BLaER1 (cell line): ENCODE measurements around the gene PRSS50.
"Not testable (repeated sequence)": the region's sequence is repeated elsewhere in the genome, so short reads cannot be mapped to it uniquely, and the experiment has no call there.

Source experiments
- H3K27ac ChIP-seq: shearing (Covaris generic); formaldehyde crosslinking; 2 replicates; pipeline ENCODE4 v1.8.1; 2022
- H3K27me3 ChIP-seq: shearing (Covaris generic); formaldehyde crosslinking; 2 replicates; pipeline ENCODE4 v1.8.1; 2022
- H3K36me3 ChIP-seq: shearing (Covaris generic); formaldehyde crosslinking; 2 replicates; pipeline ENCODE4 v1.8.1; 2022
- H3K4me1 ChIP-seq: shearing (Covaris generic); formaldehyde crosslinking; 2 replicates; pipeline ENCODE4 v1.8.1; 2022
- H3K4me2 ChIP-seq: shearing (Covaris generic); formaldehyde crosslinking; 2 replicates; pipeline ENCODE4 v1.8.1; 2022
- H3K4me3 ChIP-seq: shearing (Covaris generic); formaldehyde crosslinking; 2 replicates; pipeline ENCODE4 v1.8.1; 2022
- H3K9ac ChIP-seq: shearing (Covaris generic); formaldehyde crosslinking; 2 replicates; pipeline ENCODE4 v1.8.1; 2022
- H3K9me3 ChIP-seq: shearing (Covaris generic); formaldehyde crosslinking; 2 replicates; pipeline ENCODE4 v1.8.1; 2022
- H4K20me1 ChIP-seq: shearing (Covaris generic); formaldehyde crosslinking; 2 replicates; pipeline ENCODE4 v1.8.1; 2022
- Cebpa-rat ChIP-seq: shearing (Covaris generic); IDR thresholded peaks from 2 replicates; pipeline ENCODE4 v1.8.1; 2022

Gene PRSS50

GRCh38 chr3:46717447-46718231 lies at the start of gene PRSS50:
Gene PRSS50 (minus strand): TSS chr3:46717869. CDS start chr3:46717824, 45 bp downstream.
- no peak within 1 kb of the TSS for H3K4me3 ChIP-seq
- H3K36me3 ChIP-seq, result no peaks in the 10 kb centered on the region
- TF ChIP-seq Cebpa-rat, result no peak
- H3K27ac ChIP-seq, result no peak within 1 kb of the TSS
- no peaks in the 10 kb centered on the region for H3K9me3 ChIP-seq
- H4K20me1 ChIP-seq, result no peaks in the 10 kb centered on the region
- H3K9ac ChIP-seq, result 0 out of 2 replicates have a peak within 1 kb of the TSS, but pooled peaks have one; percentile 24
- H3K27me3 ChIP-seq, result no peaks in the 10 kb centered on the region
- peaks cover 32% of the 10 kb centered on the region for H3K4me1 ChIP-seq
- H3K4me2 ChIP-seq, result 0 out of 2 replicates have a peak within 1 kb of the TSS, but pooled peaks have one; percentile 16

- Histone ChIP-seq H3K4me3 (no peak overlapping the region), H3K4me2 (no peak overlapping the region), H3K36me3 (no peaks in the 10 kb centered on the region), H3K27ac (no peak overlapping the region), H4K20me1 (no peaks in the 10 kb centered on the region), H3K27me3 (no peaks in the 10 kb centered on the region), H3K4me1 (no peaks in the 10 kb centered on the region), H3K9ac (no peak overlapping the region), H3K9me3 (peaks cover 54% of the 10 kb centered on the region)
- TF ChIP-seq Cebpa-rat, result no peak
Observed at GRCh38 chr3:46764206-46764605, 46.5 kb upstream of the PRSS50 start.

DNA sequence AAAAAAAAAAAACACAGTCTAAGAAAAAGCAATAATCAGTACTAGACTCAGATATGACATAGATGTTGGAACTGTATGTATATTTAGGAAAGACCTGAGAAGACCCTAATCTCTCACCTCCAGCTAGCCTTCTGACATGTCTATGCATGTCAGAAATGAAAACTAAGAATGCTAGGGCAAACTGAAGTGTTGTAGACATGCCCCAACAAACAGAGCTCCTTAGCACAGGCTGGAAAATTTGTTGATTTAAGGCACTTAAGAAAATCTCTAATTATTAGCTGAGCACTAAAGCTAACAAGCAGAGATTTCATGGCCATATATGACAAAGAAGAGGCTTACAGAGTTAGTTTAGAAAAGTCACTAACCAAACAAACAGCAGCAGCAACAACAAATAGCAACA lies 45.5 kb upstream of the PRSS50 start:
- H3K36me3 ChIP-seq, result no peaks in the 10 kb centered on the region
- no peaks in the 10 kb centered on the region for H3K27me3 ChIP-seq
- H3K4me1 ChIP-seq, result no peaks in the 10 kb centered on the region
- no peak overlapping the region for H3K27ac ChIP-seq
- H4K20me1 ChIP-seq, result no peaks in the 10 kb centered on the region
- no peak overlapping the region for H3K9ac ChIP-seq
- H3K4me2 ChIP-seq, result no peak overlapping the region
- H3K4me3 ChIP-seq, result no peak overlapping the region
- H3K9me3 ChIP-seq, result peaks cover 46% of the 10 kb centered on the region
- no peak for TF ChIP-seq Cebpa-rat

- H3K27ac ChIP-seq, result no peak overlapping the region
- no peak overlapping the region for H3K4me2 ChIP-seq
- H4K20me1 ChIP-seq, result no peaks in the 10 kb centered on the region
- no peaks in the 10 kb centered on the region for H3K4me1 ChIP-seq
- no peaks in the 10 kb centered on the region for H3K27me3 ChIP-seq
- H3K9me3 ChIP-seq, result peaks cover 15% of the 10 kb centered on the region
- no peak overlapping the region for H3K9ac ChIP-seq
- no peak overlapping the region for H3K4me3 ChIP-seq
- no peaks in the 10 kb centered on the region for H3K36me3 ChIP-seq
- no peak for TF ChIP-seq Cebpa-rat
Observed at GRCh38 chr3:46759239-46760167, 41.8 kb upstream of the PRSS50 start.

DNA sequence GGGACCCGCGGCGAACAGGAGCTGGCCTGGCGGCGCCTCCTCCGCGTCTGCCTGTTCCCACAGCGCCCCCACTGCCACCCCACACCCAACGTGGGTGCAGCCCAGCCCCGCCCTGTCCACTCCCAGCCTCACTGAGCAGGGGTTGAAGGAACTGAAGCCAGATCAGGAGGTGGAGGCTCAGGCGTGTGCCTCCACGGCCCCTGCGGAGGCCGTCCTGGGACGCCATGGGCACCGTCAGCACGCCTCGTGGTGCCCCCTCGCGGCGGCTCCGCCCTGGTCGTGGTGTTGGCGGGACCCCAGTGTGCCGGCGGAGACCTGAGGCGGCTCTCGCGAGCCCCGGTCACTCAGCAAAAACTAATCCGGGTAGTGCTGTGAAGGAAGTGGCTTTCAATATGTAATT lies 39.0 kb upstream of the PRSS50 start:
- Histone ChIP-seq H3K4me3 (no peak overlapping the region), H3K9me3 (no peaks in the 10 kb centered on the region), H3K27ac (no peak overlapping the region), H3K27me3 (no peaks in the 10 kb centered on the region), H4K20me1 (no peaks in the 10 kb centered on the region), H3K4me1 (no peaks in the 10 kb centered on the region), H3K9ac (no peak overlapping the region), H3K36me3 (no peaks in the 10 kb centered on the region), H3K4me2 (no peak overlapping the region)
- no peak for TF ChIP-seq Cebpa-rat

DNA sequence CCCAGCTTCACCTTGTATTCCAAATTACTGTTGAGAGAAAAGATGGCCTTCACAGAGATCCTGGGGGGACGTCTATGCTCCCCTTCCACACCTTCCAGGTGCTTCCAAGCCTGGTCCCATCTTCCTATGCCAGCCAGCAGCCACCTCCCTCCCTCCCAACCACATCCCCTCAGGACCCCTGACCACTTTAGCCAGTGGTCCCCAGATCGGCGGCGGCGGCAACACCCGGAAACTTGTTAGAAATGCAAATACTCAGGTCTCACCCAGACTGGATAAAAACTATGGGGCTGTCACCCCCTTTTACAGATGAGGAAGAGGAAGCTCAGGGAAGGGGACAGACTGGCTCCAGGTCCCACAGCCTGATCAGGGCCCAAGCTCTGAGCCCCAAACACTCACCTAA lies 38.0 kb upstream of the PRSS50 start:
- no peak overlapping the region for H3K4me3 ChIP-seq
- H3K27me3 ChIP-seq, result no peaks in the 10 kb centered on the region
- TF ChIP-seq Cebpa-rat, result no peak
- H3K27ac ChIP-seq, result no peak overlapping the region
- H3K9me3 ChIP-seq, result no peaks in the 10 kb centered on the region
- H3K4me1 ChIP-seq, result no peaks in the 10 kb centered on the region
- H3K9ac ChIP-seq, result no peak overlapping the region
- no peaks in the 10 kb centered on the region for H4K20me1 ChIP-seq
- no peaks in the 10 kb centered on the region for H3K36me3 ChIP-seq
- no peak overlapping the region for H3K4me2 ChIP-seq

DNA sequence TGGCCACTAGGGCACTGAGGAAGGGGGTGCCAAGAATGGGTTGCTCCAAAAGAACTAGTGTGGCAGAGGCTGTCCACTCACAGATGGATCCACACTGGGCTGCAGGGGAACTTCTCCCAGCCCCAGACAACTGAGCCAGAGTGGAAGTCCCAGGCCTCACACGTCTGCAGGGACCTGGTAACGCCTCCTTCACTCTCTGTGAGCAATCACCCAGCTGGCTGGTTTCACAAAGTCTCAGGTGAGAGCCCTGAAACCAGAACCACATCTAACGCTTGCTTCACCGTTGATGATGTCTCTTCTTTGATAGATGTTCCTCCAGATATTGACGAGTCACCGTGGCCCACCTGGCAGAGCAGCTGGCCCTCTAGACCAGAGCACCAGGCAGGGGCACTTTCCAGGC lies 35.5 kb upstream of the PRSS50 start:
- H3K9ac ChIP-seq, H3K4me1 ChIP-seq, H3K36me3 ChIP-seq, H3K27ac ChIP-seq, H4K20me1 ChIP-seq, H3K27me3 ChIP-seq, H3K9me3 ChIP-seq, H3K4me3 ChIP-seq, H3K4me2 ChIP-seq: not testable (repeated sequence)

- Histone ChIP-seq H3K4me2 (no peak overlapping the region), H3K4me1 (no peaks in the 10 kb centered on the region), H3K27me3 (no peaks in the 10 kb centered on the region), H3K9me3 (no peaks in the 10 kb centered on the region), H3K27ac (no peak overlapping the region), H3K4me3 (no peak overlapping the region), H4K20me1 (no peaks in the 10 kb centered on the region), H3K9ac (no peak overlapping the region), H3K36me3 (no peaks in the 10 kb centered on the region)
- TF ChIP-seq Cebpa-rat, result no peak
Observed at GRCh38 chr3:46750555-46751038, 32.9 kb upstream of the PRSS50 start.

DNA sequence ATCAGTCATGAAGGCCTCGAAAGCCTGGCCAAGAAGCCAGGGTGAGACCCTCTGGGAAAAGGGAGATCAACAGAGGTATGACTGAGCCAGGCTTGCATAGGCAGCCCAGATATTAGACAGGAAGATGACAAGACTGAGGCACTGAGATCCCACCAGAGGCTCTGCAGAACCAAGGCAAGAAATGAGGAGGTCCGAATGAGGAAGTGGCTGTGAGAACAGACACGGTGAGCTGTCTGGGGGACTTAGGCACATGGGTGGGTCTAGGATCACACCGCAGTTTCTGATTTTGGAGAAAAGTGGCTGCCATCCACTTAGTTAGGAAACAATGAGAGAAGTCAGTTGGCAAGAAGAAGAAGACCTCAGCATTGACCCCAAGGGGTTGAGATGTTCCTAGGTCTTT lies 31.5 kb upstream of the PRSS50 start:
- H3K27ac ChIP-seq, result no peak overlapping the region
- no peak overlapping the region for H3K4me3 ChIP-seq
- H3K36me3 ChIP-seq, result no peaks in the 10 kb centered on the region
- no peak overlapping the region for H3K4me2 ChIP-seq
- H3K4me1 ChIP-seq, result peaks cover 4% of the 10 kb centered on the region; the same call in 1 of the 2 replicates
- no peaks in the 10 kb centered on the region for H4K20me1 ChIP-seq
- no peaks in the 10 kb centered on the region for H3K27me3 ChIP-seq
- H3K9ac ChIP-seq, result no peak overlapping the region
- no peaks in the 10 kb centered on the region for H3K9me3 ChIP-seq
- TF ChIP-seq Cebpa-rat, result no peak

- no peak overlapping the region for H3K27ac ChIP-seq
- H4K20me1 ChIP-seq, result no peaks in the 10 kb centered on the region
- peaks cover 6% of the 10 kb centered on the region; the same call in 1 of the 2 replicates for H3K4me1 ChIP-seq
- H3K4me3 ChIP-seq, result no peak overlapping the region
- no peak overlapping the region for H3K4me2 ChIP-seq
- H3K36me3 ChIP-seq, result no peaks in the 10 kb centered on the region
- no peak overlapping the region for H3K9ac ChIP-seq
- TF ChIP-seq Cebpa-rat, result no peak
- H3K27me3 ChIP-seq, result no peaks in the 10 kb centered on the region
- H3K9me3 ChIP-seq, result no peaks in the 10 kb centered on the region
Observed at GRCh38 chr3:46748170-46748569, 30.5 kb upstream of the PRSS50 start.
